SK-N-SH (cell line): ENCODE measurements around the gene USP34. TPM values are rescaled to one million over a fixed set of nuclear protein-coding genes. Genes with fewer than 3 reads are reported as not detected.

Experiments
- CTCF ChIA-PET: fragments of 300-600, 350-600 bp; formaldehyde crosslinking; extraction: SDS; loops from one replicate; lab custom pipeline; 2021; lab: Yijun Ruan, JAX
- POLR2A ChIA-PET: fragments of 350-600 bp; sonication (Branson Sonifier 250); formaldehyde crosslinking; extraction: SDS; loops from one replicate; lab custom pipeline; 2020; ENCODE audit warnings: antibody characterized with exemption, inconsistent platforms; lab: Yijun Ruan, JAX
- DNase-seq: peaks from one replicate; pipeline ENCODE4 v3.0.0; 2012
- H2AFZ ChIP-seq: fragments of 200-600 bp; sonication (generic); 2 replicates; pipeline ENCODE4 v1.8.1; 2016; ENCODE audit warnings: antibody characterized with exemption, mild to moderate bottlenecking, low read depth
- H3F3A ChIP-seq: fragments of 200-600 bp; sonication (generic); replicated peaks from 2 replicates; pipeline ENCODE3; 2016; ENCODE audit warnings: antibody characterized with exemption, mild to moderate bottlenecking; ENCODE audit not compliant: insufficient read depth
- H3K27ac ChIP-seq, 2 experiments: fragments of 200-500 bp in 1 of 2; fragments of 200-600 bp in 1 of 2; sonication (Bioruptor generic) in 1 of 2; sonication (generic), shearing (Covaris generic) in 1 of 2; 2 replicates each; pipeline versions ENCODE4 v1.5.1 to v1.6.1; 2014 to 2016; ENCODE audit warnings: low read depth in 2 of 2, inconsistent platforms in 1 of 2, low read length in 1 of 2, mild to moderate bottlenecking in 1 of 2, mixed read lengths in 1 of 2
- H3K27me3 ChIP-seq: fragments of 200-600 bp; sonication (generic), shearing (Covaris generic); 2 replicates; pipeline ENCODE4 v1.6.1; 2016; ENCODE audit warnings: mixed run types; ENCODE audit not compliant: insufficient read depth
- H3K36me3 ChIP-seq, 2 experiments: fragments of 200-500 bp in 1 of 2; fragments of 200-600 bp in 1 of 2; sonication (Bioruptor generic) in 1 of 2; sonication (generic) in 1 of 2; replicated peaks in 1 of 2; 2 replicates each; pipeline versions ENCODE3 to v1.5.1; 2014 to 2016; ENCODE audit warnings: low read length in 1 of 2, mild to moderate bottlenecking in 1 of 2; ENCODE audit not compliant: insufficient read depth in 2 of 2, control insufficient read depth in 1 of 2
- H3K4me1 ChIP-seq, 2 experiments: fragments of 200-500 bp in 1 of 2; fragments of 200-600 bp in 1 of 2; sonication (Bioruptor generic) in 1 of 2; sonication (generic), shearing (Covaris generic) in 1 of 2; 2 replicates each; pipeline versions ENCODE4 v1.5.1 to v1.6.1; 2014 to 2016; ENCODE audit warnings: low read depth in 1 of 2, low read length in 1 of 2, mixed run types in 1 of 2; ENCODE audit not compliant: insufficient read depth in 2 of 2, control insufficient read depth in 1 of 2
- H3K4me2 ChIP-seq: fragments of 200-600 bp; sonication (generic), shearing (Covaris generic); 2 replicates; pipeline ENCODE4 v1.6.1; 2017; ENCODE audit warnings: mixed run types
- H3K4me3 ChIP-seq, 2 experiments: fragments of 200-500 bp in 1 of 2; fragments of 200-600 bp in 1 of 2; sonication (Bioruptor generic) in 1 of 2; sonication (generic), shearing (Covaris generic) in 1 of 2; 2 replicates each; pipeline versions ENCODE4 v1.5.1 to v1.8.1; 2014 to 2016; ENCODE audit warnings: low read depth in 2 of 2, inconsistent platforms in 1 of 2, low read length in 1 of 2, mild to moderate bottlenecking in 1 of 2, mixed read lengths in 1 of 2, moderate library complexity in 1 of 2
- H3K79me2 ChIP-seq: fragments of 200-600 bp; sonication (generic); 2 replicates; pipeline ENCODE4 v1.8.1; 2017; ENCODE audit warnings: mild to moderate bottlenecking; ENCODE audit not compliant: insufficient read depth
- H3K9ac ChIP-seq: fragments of 200-600 bp; sonication (generic); 2 replicates; pipeline ENCODE4 v1.6.1; 2017; ENCODE audit warnings: mixed run types
- H3K9me2 ChIP-seq: fragments of 200-600 bp; sonication (generic); 2 replicates; pipeline ENCODE4 v1.6.1; 2017; ENCODE audit warnings: mixed run types
- H3K9me3 ChIP-seq: fragments of 200-600 bp; sonication (generic); 2 replicates; pipeline ENCODE4 v1.6.1; 2017; ENCODE audit warnings: mixed run types, mild to moderate bottlenecking, moderate library complexity
- H4K20me1 ChIP-seq: fragments of 200-600 bp; sonication (generic); 2 replicates; pipeline ENCODE4 v1.6.1; 2017; ENCODE audit warnings: mild to moderate bottlenecking, mixed run types; ENCODE audit not compliant: insufficient read depth
- CTCF ChIP-seq: fragments of 200-600 bp; sonication (generic); IDR thresholded peaks from 2 replicates; pipeline ENCODE4 v1.6.1; 2017; ENCODE audit warnings: antibody characterized with exemption, mild to moderate bottlenecking, moderate library complexity
- ELF1 ChIP-seq: IDR thresholded peaks from 2 replicates; pipeline ENCODE4 v1.4.0; 2012
- EP300 ChIP-seq, 2 experiments: IDR thresholded peaks; 2 replicates each; pipeline versions ENCODE4 v1.4.0 to v1.6.1; 2012; ENCODE audit warnings: borderline replicate concordance in 1 of 2, low read depth in 1 of 2, low read length in 1 of 2
- EZH2phosphoT487 ChIP-seq: fragments of 200-600 bp; sonication (generic); IDR thresholded peaks from 2 replicates; pipeline ENCODE4 v1.6.1; 2017; ENCODE audit warnings: low read depth, mixed run types, mild to moderate bottlenecking, antibody characterized with exemption, moderate library complexity, borderline replicate concordance
- FOXJ3 ChIP-seq: sonication (generic); formaldehyde crosslinking; IDR thresholded peaks from 2 replicates; pipeline ENCODE4 v1.5.1; 2020; ENCODE audit warnings: mild to moderate bottlenecking, missing genetic modification reagents
- GATA2 ChIP-seq: sonication (generic); formaldehyde crosslinking; IDR thresholded peaks from 2 replicates; pipeline ENCODE4 v1.5.0; 2020; ENCODE audit warnings: mild to moderate bottlenecking, missing genetic modification reagents
- NFIC ChIP-seq: IDR thresholded peaks from 2 replicates; pipeline ENCODE4 v1.4.0; 2012; ENCODE audit warnings: borderline replicate concordance
- NRF1 ChIP-seq: IDR thresholded peaks from 2 replicates; pipeline ENCODE4 v1.6.1; 2012; ENCODE audit warnings: low read depth, mild to moderate bottlenecking, low read length
- TEAD4 ChIP-seq: IDR thresholded peaks from 2 replicates; pipeline ENCODE4 v1.4.0; 2012; ENCODE audit warnings: mild to moderate bottlenecking, borderline replicate concordance; ENCODE audit not compliant: insufficient read depth
- YY1 ChIP-seq: IDR thresholded peaks from 2 replicates; pipeline ENCODE4 v1.4.0; 2012; ENCODE audit warnings: low read depth, mild to moderate bottlenecking
- WGBS: methylation state at CpG from one replicate; pipeline ENCODE4 v1.1.6; 2017; ENCODE audit warnings: low lambda C conversion rate; 5-methylcytosine and 5-hydroxymethylcytosine counted together
- polyA plus RNA-seq, 3 experiments: library from polyadenylated mRNA; depleted of rRNA; stranded (reverse); fragments of >200 nt; gene quantifications; 2 replicates each; pipeline ENCODE4 v1.2.3, GENCODE V29; 2012
- TF ChIP-seq, protein P1 (sequence below): fragments of 150-350 bp; IDR thresholded peaks from 2 replicates; pipeline ENCODE4 v1.6.1; 2017; ENCODE audit warnings: antibody characterized with exemption, low read length, low read depth, borderline replicate concordance
- TF ChIP-seq, protein P2 (sequence below): fragments of 150-350 bp; IDR thresholded peaks from 2 replicates; pipeline ENCODE4 v1.6.1; 2016; ENCODE audit warnings: mild to moderate bottlenecking, low read depth, low read length

USP34 gene
- polyA plus RNA-seq, 1 of the 3 experiments (the other 2 are of a cell fraction): 31.4 TPM

- Histone ChIP-seq H3K27ac (no peak overlapping the region), H3K4me2 (no peak overlapping the region), H3K27me3 (no peaks in the 10 kb centered on the region), H3K36me3 (peaks cover 0 to 30% of the 10 kb centered on the region in 2 experiments), H3K9me2 (no peaks in the 10 kb centered on the region), H2AFZ (no peak overlapping the region), H4K20me1 (peaks cover 85% of the 10 kb centered on the region), H3K4me3 (no peak overlapping the region), H3K4me1 (no peaks in the 10 kb centered on the region; a peak in 1 of 4 replicates), H3K79me2 (peaks cover 100% of the 10 kb centered on the region), H3K9me3 (peaks cover 7% of the 10 kb centered on the region; the same call in 1 of the 2 replicates), H3K9ac (no peak overlapping the region), H3F3A (peaks cover 13% of the 10 kb centered on the region)
- no peak for TF ChIP-seq EP300 (IDR thresholded peaks at IDR 0.05; ENCODE audit: borderline replicate concordance in 1 of 2, low read depth in 1 of 2, low read length in 1 of 2)
- no peak for TF ChIP-seq EZH2phosphoT487
- TF ChIP-seq YY1: no peak
- TF ChIP-seq, protein P1, sequence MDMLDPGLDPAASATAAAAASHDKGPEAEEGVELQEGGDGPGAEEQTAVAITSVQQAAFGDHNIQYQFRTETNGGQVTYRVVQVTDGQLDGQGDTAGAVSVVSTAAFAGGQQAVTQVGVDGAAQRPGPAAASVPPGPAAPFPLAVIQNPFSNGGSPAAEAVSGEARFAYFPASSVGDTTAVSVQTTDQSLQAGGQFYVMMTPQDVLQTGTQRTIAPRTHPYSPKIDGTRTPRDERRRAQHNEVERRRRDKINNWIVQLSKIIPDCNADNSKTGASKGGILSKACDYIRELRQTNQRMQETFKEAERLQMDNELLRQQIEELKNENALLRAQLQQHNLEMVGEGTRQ: no peak
- TF ChIP-seq GATA2 (CRISPR knock-in tag): no peak
- no peak for TF ChIP-seq FOXJ3
- TF ChIP-seq NFIC: no peak
- TF ChIP-seq, protein P2, sequence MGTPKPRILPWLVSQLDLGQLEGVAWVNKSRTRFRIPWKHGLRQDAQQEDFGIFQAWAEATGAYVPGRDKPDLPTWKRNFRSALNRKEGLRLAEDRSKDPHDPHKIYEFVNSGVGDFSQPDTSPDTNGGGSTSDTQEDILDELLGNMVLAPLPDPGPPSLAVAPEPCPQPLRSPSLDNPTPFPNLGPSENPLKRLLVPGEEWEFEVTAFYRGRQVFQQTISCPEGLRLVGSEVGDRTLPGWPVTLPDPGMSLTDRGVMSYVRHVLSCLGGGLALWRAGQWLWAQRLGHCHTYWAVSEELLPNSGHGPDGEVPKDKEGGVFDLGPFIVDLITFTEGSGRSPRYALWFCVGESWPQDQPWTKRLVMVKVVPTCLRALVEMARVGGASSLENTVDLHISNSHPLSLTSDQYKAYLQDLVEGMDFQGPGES: no peak
- no peak for TF ChIP-seq TEAD4
- TF ChIP-seq ELF1: no peak
- no peak for TF ChIP-seq NRF1
- no peak for TF ChIP-seq CTCF
- ChIA-PET CTCF (interaction anchor here (0.7 kb wide), 1 partner anchor 340 kb away, joined by 3 read pairs; no protein-coding TSS in a partner anchor), POLR2A (no interaction called here)
- DNase-seq: no peak
- 86% methylated on average over 7 of the region's 7 CpGs for WGBS
These were observed 27.4 kb downstream of the USP34 start for GRCh38 chr2:61443342-61444041.
